Stimulated activated CD8-positive, alpha-beta memory T cell treated with anti-CD3 and anti-CD28 coated beads, Interleukin-12 subunit alpha, Interleukin-12 subunit beta, amount 100 ng/mL, for 24 hours (primary cell): ENCODE results near the gene IL17A.
"Not testable (repeated sequence)": the region's sequence is repeated elsewhere in the genome, so short reads cannot be mapped to it uniquely, and the experiment has no call there.

Experiments
- DNase-seq: peaks from one replicate; pipeline ENCODE4 v3.0.0-alpha.2; 2020; ENCODE audit errors: extremely low read depth

The IL17A gene

GRCh38 chr6:52164319-52165094 is 21.7 kb upstream of the IL17A start:
- no peak for DNase-seq

DNA sequence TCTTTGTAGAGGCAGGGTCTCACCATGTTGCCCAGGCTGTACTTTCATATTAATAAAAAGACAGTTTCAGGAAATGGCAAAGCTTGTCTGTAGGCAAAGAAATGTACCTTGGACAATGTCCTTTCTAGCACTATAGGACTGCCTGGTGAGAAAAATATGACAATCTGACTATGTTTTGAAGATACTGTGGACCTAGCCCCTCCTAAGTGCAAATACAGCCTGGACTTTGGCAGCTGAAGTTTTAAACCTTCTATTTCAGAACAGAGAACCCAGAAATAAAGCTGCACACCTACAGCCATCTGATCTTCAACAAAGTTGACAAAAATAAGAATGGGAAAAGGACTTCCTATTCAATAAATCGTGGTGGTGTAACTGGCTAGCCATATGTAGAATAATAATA is 18.9 kb upstream of the IL17A start:
- no peak for DNase-seq

DNA sequence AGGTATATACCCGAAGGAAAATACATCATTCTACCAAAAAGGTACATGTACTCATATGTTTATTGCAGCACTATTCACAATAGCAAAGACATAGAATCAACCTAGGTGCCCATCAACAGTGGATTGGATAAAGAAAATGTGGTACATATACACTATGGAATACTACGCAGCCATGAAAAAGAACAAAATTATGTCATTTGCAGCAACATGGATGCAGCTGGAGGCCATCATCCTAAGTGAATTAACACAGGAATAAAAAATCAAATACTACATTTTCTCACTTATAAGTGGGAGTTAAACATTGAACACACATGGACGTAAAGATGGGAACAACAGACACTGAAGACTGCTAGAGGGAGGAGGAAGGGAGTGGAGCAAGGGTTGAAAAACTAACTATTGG is 17.8 kb upstream of the IL17A start:
- not testable (repeated sequence) for DNase-seq

DNA sequence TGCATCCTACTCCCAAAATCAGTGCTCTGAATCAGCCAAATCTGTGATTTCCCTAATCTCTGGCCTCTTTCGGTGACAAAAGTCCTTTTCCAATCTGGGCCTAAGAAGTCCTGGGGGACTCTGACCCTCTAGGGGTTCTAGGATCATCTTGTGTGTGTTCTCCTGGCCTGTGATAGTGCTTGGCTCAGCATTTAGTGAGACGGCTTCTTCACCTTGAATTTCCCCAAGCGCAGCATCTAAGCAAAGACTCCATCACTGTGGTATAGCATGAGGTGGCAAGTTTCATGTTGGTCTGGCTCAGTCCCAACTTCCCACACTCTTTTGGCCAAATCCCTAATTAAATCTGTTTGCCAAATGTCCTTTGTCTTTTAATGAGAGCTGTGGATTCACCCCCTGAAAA is 12.1 kb upstream of the IL17A start:
- DNase-seq = no peak

GRCh38 chr6:52176550-52176949 is 9.6 kb upstream of the IL17A start:
- no peak for DNase-seq

DNA sequence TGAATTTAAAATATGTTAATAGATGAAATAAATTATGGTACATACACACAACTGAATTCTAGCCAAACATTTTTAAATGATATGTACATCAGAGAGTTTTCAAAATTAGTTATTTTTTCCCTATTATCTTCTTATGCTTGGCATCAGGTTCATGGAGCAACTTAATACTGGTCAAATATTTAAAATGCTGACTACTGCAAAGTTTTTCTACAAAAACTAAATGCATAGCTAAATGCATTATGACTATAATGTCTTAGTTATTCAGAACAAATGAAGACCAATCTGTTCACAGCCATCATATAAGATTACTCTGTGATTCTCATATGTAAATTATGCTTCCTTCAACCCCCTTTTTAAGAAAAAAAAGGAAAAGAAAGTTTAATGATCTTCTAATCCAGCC is 8.2 kb upstream of the IL17A start:
- no peak for DNase-seq

DNA sequence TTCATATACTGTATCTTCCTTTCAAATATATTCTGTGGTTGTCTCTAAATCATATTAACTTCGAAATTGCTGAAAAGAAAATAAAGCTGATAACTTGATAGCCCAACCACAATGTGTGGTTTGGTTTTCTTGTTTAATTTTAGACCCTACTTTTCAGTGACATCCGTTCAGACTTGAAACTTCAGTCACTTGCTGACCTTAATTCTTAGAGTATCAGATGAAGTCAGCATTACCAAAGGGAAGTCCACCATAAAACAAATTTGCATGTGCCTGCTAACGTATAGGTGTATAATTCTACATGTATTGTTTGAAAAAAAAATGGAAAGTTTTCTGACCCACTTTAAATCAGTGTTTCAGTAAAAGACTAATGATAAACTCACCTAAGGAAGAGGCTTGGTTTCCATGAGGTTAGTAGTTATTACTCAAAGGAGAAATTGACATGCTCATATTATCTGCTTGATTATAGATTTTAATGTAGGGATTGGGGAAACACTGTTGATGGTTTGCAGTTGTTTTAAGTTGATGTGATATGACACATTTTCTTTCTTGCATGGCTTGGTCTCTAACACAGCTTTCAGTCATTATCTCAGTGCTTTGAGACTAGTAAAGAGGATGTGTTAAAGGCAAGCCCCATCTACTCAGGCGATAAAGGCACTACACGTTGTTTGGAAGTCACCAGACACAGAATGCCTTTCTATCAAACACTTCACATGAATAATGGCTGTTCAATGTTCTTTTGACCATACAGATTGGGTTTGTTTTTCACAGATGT is 5.2 kb upstream of the IL17A start:
- no peak for DNase-seq

DNA sequence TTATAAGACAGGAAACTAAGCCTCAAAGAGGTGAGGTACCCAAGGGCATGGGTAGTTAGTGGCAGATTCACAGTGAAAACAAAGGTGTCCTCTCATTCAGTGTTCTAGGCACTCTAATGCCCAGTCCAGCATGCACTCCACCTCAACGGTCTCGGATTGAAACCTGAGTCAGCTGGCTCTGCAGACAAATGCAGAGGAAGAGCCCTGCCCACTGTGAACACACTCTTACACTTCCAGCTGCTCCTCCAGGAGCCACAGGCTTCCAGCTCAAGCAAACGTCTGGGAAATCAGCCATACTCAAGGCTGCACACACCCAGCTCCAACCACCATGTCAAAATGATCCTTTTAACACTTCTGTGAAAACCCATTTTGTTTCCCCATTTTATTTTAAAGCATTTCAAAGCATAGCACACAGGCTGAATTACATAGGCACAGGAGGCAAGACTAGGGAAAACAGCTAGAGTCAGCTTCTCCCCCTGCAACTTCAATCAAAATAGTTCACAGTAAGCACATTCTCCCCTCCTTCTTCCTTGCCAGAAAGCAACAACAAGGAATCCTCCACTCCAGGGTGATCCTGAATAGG is 3.0 kb upstream of the IL17A start:
- DNase-seq = no peak

DNA sequence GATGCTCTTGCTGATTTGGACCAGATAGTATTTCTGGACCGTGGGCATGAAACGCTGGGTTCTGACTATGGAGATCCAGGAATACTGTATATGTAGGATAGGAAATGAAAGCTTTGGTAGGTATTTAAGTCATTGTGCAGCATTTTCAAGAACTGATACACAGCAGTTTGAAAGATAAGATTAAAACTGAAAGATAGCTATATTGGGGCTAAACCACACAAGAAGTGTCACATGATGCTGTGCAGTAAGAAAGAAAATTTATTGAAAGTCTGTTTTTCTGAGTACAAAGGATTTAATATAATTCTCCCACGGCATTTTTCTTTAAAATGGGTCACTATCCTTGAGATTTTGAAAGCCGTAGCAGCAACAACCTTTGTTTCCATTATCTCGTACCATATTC is 305 bp downstream of the IL17A start:
- no peak for DNase-seq

GRCh38 chr6:52187098-52187497 is 923 bp downstream of the IL17A start:
- DNase-seq = no peak

- no peak for DNase-seq
Measured at GRCh38 chr6:52189974-52190373, 3.8 kb downstream of the IL17A start.

- DNase-seq = no peak
Measured at GRCh38 chr6:52190409-52190808, 4.2 kb downstream of the IL17A start.

DNA sequence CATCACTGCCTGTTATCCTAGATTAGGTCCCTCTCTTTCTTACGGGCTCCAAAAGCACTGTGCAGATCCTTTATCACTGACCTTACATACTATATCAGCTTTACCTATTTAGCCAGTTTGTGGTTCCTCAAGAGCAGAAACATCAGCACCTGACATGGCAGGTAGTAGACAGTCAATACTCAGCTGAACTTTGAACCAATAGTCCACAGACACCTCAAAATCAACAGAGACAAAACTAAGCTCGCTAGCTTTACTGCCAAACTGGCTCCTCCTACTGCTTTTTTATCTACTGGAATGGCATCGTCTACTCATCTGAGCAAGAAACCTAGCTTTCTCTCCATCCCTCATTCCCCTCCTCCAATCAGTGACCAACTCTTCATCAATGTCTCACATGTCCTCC is 5.6 kb downstream of the IL17A start:
- no peak for DNase-seq

- DNase-seq = no peak
Measured at GRCh38 chr6:52195886-52196285, 9.7 kb downstream of the IL17A start.

DNA sequence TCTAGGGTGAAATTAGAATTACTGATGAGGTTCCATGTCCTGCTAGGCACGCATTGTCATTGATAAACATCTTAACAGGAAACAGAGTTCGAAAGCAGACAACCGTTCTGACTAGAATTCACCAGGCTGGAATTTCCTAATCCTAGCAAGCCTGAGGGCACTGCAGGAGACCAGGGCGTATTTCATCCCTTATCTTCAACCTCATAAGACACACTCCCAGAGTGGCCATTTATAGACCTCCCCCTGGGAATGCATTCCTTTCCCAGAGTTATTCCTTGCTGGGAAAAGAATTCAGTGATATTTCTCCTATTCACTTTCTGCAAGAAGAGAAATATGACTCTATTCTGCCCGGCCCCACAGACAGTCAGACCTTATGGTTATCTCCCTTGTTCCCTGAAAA is 13.9 kb downstream of the IL17A start:
- not testable (repeated sequence) for DNase-seq

DNA sequence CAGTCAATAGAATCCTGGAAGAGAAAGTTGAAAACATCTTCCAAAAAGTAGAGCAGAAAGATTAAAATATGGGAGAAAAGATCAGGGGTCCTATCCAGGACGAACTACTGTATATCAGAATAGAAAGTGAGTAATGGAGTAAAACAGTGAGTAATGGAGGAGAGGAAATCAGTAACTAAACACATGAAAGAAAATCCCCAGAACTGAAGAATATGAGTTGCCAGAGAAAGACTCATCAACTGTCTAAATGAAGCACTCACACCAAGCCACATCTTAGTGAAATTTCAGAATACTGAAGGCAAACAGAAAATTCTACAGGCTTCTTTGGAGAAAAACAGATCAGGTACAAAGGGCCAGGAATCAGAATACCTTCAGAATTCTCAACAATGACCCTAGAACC is 14.9 kb downstream of the IL17A start:
- no peak for DNase-seq

- no peak for DNase-seq
Measured at GRCh38 chr6:52201493-52201892, 15.3 kb downstream of the IL17A start.

DNA sequence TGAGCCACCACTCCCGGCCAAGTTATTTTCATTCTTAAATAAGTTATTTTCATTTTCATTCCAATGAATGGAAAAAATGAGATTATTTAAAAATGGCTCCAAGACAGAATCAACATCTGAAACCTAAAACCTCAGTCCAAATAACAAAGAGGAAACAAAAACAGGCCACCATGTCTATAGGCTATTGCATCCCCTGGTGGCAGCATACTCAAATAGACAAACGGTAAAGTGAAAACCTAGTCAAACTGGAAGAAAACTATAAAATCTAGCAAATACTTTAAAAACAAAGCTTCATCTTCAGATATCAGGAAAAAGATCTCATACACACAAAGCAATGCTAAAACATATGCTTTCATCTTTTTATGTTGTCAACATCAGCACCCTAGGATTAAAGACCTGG is 20.9 kb downstream of the IL17A start:
- DNase-seq = no peak

- no peak for DNase-seq
Measured at GRCh38 chr6:52208612-52209011, 22.4 kb downstream of the IL17A start.

GRCh38 chr6:52209770-52210169 is 23.6 kb downstream of the IL17A start:
- DNase-seq = no peak

- DNase-seq = no peak
Measured at GRCh38 chr6:52210227-52210626, 24.1 kb downstream of the IL17A start.

- DNase-seq = no peak
Measured at GRCh38 chr6:52213127-52213526, 27.0 kb downstream of the IL17A start.

DNA sequence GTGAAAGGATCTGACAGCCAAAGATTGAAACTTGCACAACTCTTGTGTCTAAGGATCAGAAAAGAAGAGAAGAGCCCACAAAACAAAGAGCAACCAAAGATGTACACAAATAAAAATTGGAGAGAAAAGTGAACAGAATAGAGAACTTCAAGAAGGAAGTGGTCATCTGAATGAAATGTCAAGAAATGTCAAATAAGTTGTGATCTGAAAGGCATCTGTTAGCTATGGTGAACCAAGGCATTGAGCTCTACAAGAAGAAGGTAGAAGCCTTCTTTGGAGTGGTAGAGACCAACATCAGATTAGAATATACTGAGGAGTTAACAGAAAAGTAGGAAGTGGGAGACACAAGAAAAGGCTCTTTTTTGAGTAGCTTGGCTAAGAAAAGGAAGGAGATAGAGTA is 29.6 kb downstream of the IL17A start:
- no peak for DNase-seq
